CD14-positive monocyte (primary cell): ENCODE results near the gene ECI2. TPM values are rescaled to one million over a fixed set of nuclear protein-coding genes. Genes with fewer than 3 reads are reported as not detected.

Experiments
- DNase-seq, 3 donors: peaks; one replicate each; pipeline ENCODE4 v3.0.0-alpha.2; 2011 to 2022
- H2AFZ ChIP-seq: 2 replicates; pipeline ENCODE4 v1.6.0; 2012; ENCODE audit warnings: mild to moderate bottlenecking, low read depth, low read length, inconsistent platforms; ENCODE audit not compliant: insufficient read depth, poor library complexity, severe bottlenecking
- H3K27ac ChIP-seq, 2 donors: 1 replicate in 1 of 2; 2 replicates in 1 of 2; pipeline ENCODE4 v1.5.1; 2012 to 2013; ENCODE audit warnings: low read length in 2 of 2, control low read depth in 1 of 2, inconsistent platforms in 1 of 2, low read depth in 1 of 2, mild to moderate bottlenecking in 1 of 2
- H3K27me3 ChIP-seq, 2 donors: one replicate each; pipeline versions ENCODE4 v1.6.0 to v1.6.1; 2011 to 2013; ENCODE audit warnings: low read length in 2 of 2; ENCODE audit not compliant: control insufficient read depth in 2 of 2, insufficient read depth in 2 of 2
- H3K36me3 ChIP-seq, 2 donors: replicated peaks in 1 of 2; 1 replicate in 1 of 2; 2 replicates in 1 of 2; pipeline versions ENCODE4 v1.5.1 to v1.6.1; 2012 to 2013; ENCODE audit warnings: low read length in 2 of 2, control low read depth in 1 of 2, inconsistent platforms in 1 of 2, mild to moderate bottlenecking in 1 of 2; ENCODE audit not compliant: insufficient read depth in 2 of 2, control insufficient read depth in 1 of 2
- H3K4me1 ChIP-seq, 2 donors: 1 replicate in 1 of 2; 2 replicates in 1 of 2; pipeline versions ENCODE4 v1.5.1 to v1.6.1; 2012 to 2013; ENCODE audit warnings: low read length in 2 of 2, control low read depth in 1 of 2, inconsistent platforms in 1 of 2, mild to moderate bottlenecking in 1 of 2, moderate library complexity in 1 of 2; ENCODE audit not compliant: insufficient read depth in 2 of 2, control insufficient read depth in 1 of 2
- H3K4me2 ChIP-seq: replicated peaks from 2 replicates; pipeline ENCODE3; 2012; ENCODE audit warnings: low read length, moderate library complexity, mild to moderate bottlenecking; ENCODE audit not compliant: poor library complexity, severe bottlenecking; ENCODE audit errors: extremely low read depth
- H3K4me3 ChIP-seq, 3 experiments: fragments of 200-600 bp in 1 of 3; sonication (generic) in 1 of 3; replicated peaks in 1 of 3; 1 replicate in 2 of 3; 2 replicates in 1 of 3; pipeline ENCODE4 v1.5.1; 2011 to 2013; ENCODE audit warnings: low read length in 3 of 3, mild to moderate bottlenecking in 3 of 3, control low read depth in 2 of 3, low read depth in 2 of 3, inconsistent platforms in 1 of 3, moderate library complexity in 1 of 3
- H3K79me2 ChIP-seq: 2 replicates; pipeline ENCODE4 v1.6.0; 2012; ENCODE audit warnings: mild to moderate bottlenecking, control low read depth, inconsistent platforms, low read length, moderate library complexity; ENCODE audit not compliant: insufficient read depth
- H3K9ac ChIP-seq: 2 replicates; pipeline ENCODE4 v1.6.0; 2017; ENCODE audit warnings: low read length, mild to moderate bottlenecking; ENCODE audit not compliant: insufficient read depth, poor library complexity, severe bottlenecking
- H3K9me3 ChIP-seq, 2 donors: replicated peaks in 1 of 2; 1 replicate in 1 of 2; 2 replicates in 1 of 2; pipeline versions ENCODE4 v1.5.1 to v1.6.1; 2012 to 2013; ENCODE audit warnings: low read length in 2 of 2, control low read depth in 1 of 2; ENCODE audit not compliant: control insufficient read depth in 1 of 2, insufficient read depth in 1 of 2
- H4K20me1 ChIP-seq: 2 replicates; pipeline ENCODE4 v1.6.0; 2012; ENCODE audit warnings: mild to moderate bottlenecking, low read length, control low read depth, moderate library complexity; ENCODE audit not compliant: insufficient read depth
- H3K27ac Mint-ChIP-seq, 7 donors: one replicate each; pipeline ENCODE4 v1.8.0; 2020; ENCODE audit warnings: mild to moderate bottlenecking in 7 of 7, mixed read lengths in 7 of 7, moderate library complexity in 6 of 7, inconsistent platforms in 2 of 7
- H3K27me3 Mint-ChIP-seq, 3 donors: one replicate each; pipeline ENCODE4 v1.8.0; 2021 to 2022; ENCODE audit warnings: low read depth in 3 of 3, mild to moderate bottlenecking in 3 of 3, mixed read lengths in 3 of 3, moderate library complexity in 3 of 3, inconsistent platforms in 1 of 3
- H3K36me3 Mint-ChIP-seq, 2 donors: one replicate each; pipeline ENCODE4 v1.8.0; 2020; ENCODE audit warnings: mixed read lengths in 2 of 2, inconsistent platforms in 1 of 2, mild to moderate bottlenecking in 1 of 2
- H3K4me1 Mint-ChIP-seq: one replicate; pipeline ENCODE4 v1.8.0; 2020; ENCODE audit warnings: mild to moderate bottlenecking, mixed read lengths
- H3K4me3 Mint-ChIP-seq, 2 donors: one replicate each; pipeline ENCODE4 v1.8.0; 2020; ENCODE audit warnings: mild to moderate bottlenecking in 2 of 2, mixed read lengths in 2 of 2, moderate library complexity in 1 of 2
- H3K9me3 Mint-ChIP-seq, 7 donors: one replicate each; pipeline ENCODE4 v1.8.0; 2020 to 2022; ENCODE audit warnings: mixed read lengths in 7 of 7, mild to moderate bottlenecking in 6 of 7, moderate library complexity in 6 of 7, inconsistent platforms in 2 of 7
- WGBS: methylation state at CpG from one replicate; pipeline ENCODE4 v1.1.5; 2013; ENCODE audit warnings: missing lambda C conversion rate; ENCODE audit not compliant: insufficient coverage; 5-methylcytosine and 5-hydroxymethylcytosine counted together
- intact Hi-C, 2 donors: fragments of 100-400 bp; cut with micrococcal nuclease; formaldehyde crosslinking; loops; one replicate each; pipeline versions ENCODE4 v1.15.0 to v1.15.1; 2023
- polyA plus RNA-seq, 3 donors: library from polyadenylated mRNA; depleted of rRNA in 1 of 3; unstranded in 2 of 3; stranded (reverse) in 1 of 3; fragments of 300-500 nt in 2 of 3; fragments of >200 nt in 1 of 3; fragmentation: Illumina TruSeq in 2 of 3; gene quantifications; 1 replicate in 2 of 3; 2 replicates in 1 of 3; pipeline ENCODE4 v1.2.3, GENCODE V29; 2012 to 2021
- TF ChIP-seq, protein P1 (sequence below): fragments of 200-600 bp; IDR thresholded peaks from one replicate; pipeline ENCODE4 v1.8.0; 2022; ENCODE audit warnings: antibody characterized with exemption, mild to moderate bottlenecking

The ECI2 gene
- polyA plus RNA-seq, 3 donors = 9.2 to 45.9 (median 44.5) TPM

DNA sequence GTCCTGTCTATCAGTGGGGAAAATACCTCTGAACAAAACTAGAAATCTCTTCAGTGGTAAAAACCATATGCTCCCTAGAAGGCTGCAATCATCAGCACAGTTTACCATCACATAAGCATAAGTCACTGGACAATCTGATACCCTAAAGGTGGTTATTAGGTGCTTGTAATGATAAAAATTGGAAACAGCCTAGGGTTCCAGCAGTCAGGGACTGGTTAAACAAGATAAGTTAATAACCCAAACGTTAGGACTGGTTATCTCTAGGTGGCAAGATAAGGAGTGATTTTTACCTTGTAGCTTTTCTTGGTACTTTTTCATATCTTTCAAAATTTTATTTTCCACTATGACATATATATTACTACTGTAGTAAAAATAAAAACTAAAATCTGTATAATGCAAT lies 11.0 kb downstream of the ECI2 start:
- H3K36me3 Mint-ChIP-seq = peaks cover 50 to 58% of the 10 kb centered on the region in 2 donors
- no peak overlapping the region for H2AFZ ChIP-seq
- H3K27ac Mint-ChIP-seq = no peak overlapping the region
- no CpG with 5 or more reads among the region's 1 CpG for WGBS
- H3K9ac ChIP-seq = no peak overlapping the region
- H3K4me3 ChIP-seq = no peak overlapping the region
- H3K36me3 ChIP-seq = peaks cover 28 to 85% of the 10 kb centered on the region in 2 donors
- H3K4me2 ChIP-seq = no peak overlapping the region
- no peaks in the 10 kb centered on the region for H3K27me3 ChIP-seq
- TF ChIP-seq, protein P1, sequence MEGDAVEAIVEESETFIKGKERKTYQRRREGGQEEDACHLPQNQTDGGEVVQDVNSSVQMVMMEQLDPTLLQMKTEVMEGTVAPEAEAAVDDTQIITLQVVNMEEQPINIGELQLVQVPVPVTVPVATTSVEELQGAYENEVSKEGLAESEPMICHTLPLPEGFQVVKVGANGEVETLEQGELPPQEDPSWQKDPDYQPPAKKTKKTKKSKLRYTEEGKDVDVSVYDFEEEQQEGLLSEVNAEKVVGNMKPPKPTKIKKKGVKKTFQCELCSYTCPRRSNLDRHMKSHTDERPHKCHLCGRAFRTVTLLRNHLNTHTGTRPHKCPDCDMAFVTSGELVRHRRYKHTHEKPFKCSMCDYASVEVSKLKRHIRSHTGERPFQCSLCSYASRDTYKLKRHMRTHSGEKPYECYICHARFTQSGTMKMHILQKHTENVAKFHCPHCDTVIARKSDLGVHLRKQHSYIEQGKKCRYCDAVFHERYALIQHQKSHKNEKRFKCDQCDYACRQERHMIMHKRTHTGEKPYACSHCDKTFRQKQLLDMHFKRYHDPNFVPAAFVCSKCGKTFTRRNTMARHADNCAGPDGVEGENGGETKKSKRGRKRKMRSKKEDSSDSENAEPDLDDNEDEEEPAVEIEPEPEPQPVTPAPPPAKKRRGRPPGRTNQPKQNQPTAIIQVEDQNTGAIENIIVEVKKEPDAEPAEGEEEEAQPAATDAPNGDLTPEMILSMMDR = no peak
- peaks cover 0 to 2% (median 0%) of the 10 kb centered on the region in 3 donors for H3K27me3 Mint-ChIP-seq
- intact Hi-C loops = no loop called here
- H3K79me2 ChIP-seq = no peaks in the 10 kb centered on the region
- H3K4me3 Mint-ChIP-seq = no peak overlapping the region
- DNase-seq = no peak
- no peaks in the 10 kb centered on the region for H4K20me1 ChIP-seq
- no peaks in the 10 kb centered on the region for H3K4me1 Mint-ChIP-seq
- no peak overlapping the region for H3K27ac ChIP-seq
- peaks cover 0 to 3% (median 0%) of the 10 kb centered on the region in 7 donors for H3K9me3 Mint-ChIP-seq
- H3K4me1 ChIP-seq = no peaks in the 10 kb centered on the region
- H3K9me3 ChIP-seq = no peaks in the 10 kb centered on the region

DNA sequence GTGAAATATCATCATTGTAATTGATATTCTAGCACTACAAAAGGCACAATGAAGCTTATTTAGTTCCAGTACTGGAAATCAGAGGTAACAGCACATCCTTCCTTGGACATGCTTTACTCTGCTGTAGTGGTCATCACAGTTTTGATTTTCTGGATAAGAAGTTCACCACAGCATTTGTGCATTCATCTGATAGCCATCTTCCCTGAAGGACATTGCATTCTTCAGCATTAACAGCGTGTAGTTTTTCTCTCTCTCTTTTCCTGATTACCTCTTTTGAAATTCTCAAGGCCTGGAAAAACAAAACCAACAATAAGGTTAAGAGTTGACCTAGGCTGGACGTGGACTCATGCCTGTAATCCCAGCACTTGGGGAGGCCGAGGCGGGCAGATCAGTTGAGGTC lies 19.6 kb downstream of the ECI2 start:
- peaks cover 1 to 2% (median 2%) of the 10 kb centered on the region in 3 donors for H3K27me3 Mint-ChIP-seq
- H3K9ac ChIP-seq = no peak overlapping the region
- peaks cover 0 to 8% (median 4%) of the 10 kb centered on the region in 7 donors for H3K9me3 Mint-ChIP-seq
- H3K9me3 ChIP-seq = no peaks in the 10 kb centered on the region
- DNase-seq = no peak
- WGBS = no CpG with 5 or more reads among the region's 4 CpGs
- H3K79me2 ChIP-seq = no peaks in the 10 kb centered on the region
- intact Hi-C loops = no loop called here
- TF ChIP-seq, protein P1 = no peak
- peaks cover 44 to 45% of the 10 kb centered on the region in 2 donors for H3K36me3 Mint-ChIP-seq
- H2AFZ ChIP-seq = no peak overlapping the region
- H3K4me1 ChIP-seq = no peaks in the 10 kb centered on the region
- H4K20me1 ChIP-seq = no peaks in the 10 kb centered on the region
- peaks cover 0 to 4% of the 10 kb centered on the region in 2 donors for H3K27me3 ChIP-seq
- H3K4me3 ChIP-seq = no peak overlapping the region
- H3K4me2 ChIP-seq = no peak overlapping the region
- H3K27ac ChIP-seq = no peak overlapping the region
- no peaks in the 10 kb centered on the region for H3K4me1 Mint-ChIP-seq
- no peak overlapping the region for H3K4me3 Mint-ChIP-seq
- no peak overlapping the region for H3K27ac Mint-ChIP-seq
- peaks cover 35 to 51% of the 10 kb centered on the region in 2 donors for H3K36me3 ChIP-seq
